Middle frontal gyrus (tissue), 1 donor: Measurements from ENCODE around the gene PNLDC1.
"Not testable (repeated sequence)": the region's sequence is repeated elsewhere in the genome, so short reads cannot be mapped to it uniquely, and the experiment has no call there.

Experiments used
- DNase-seq: peaks from one replicate; pipeline ENCODE4 v3.0.0-alpha.2; 2015; ENCODE audit warnings: low spot score; ENCODE audit errors: extremely low spot score

Gene PNLDC1

DNA sequence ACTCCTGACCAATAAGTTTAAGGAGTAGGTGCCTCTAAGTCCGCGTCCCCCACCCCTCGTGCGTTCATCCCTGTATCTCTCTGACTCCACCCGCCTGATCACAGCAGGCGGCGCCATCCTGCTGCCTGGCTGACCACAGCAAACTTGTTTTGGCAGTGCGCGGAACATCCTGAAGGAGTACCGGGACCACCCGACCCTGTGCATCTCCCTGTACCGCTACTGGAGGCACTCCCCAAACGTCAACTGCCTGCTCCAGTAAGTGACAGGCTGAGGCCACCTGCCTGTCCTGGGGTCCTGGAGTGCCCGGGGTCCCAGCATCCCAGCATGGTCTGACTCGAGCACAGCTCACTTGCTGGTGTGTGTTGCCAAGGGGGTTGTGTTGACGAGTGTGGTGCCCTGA is 19.0 kb downstream of the PNLDC1 start:
- DNase-seq: no peak

DNA sequence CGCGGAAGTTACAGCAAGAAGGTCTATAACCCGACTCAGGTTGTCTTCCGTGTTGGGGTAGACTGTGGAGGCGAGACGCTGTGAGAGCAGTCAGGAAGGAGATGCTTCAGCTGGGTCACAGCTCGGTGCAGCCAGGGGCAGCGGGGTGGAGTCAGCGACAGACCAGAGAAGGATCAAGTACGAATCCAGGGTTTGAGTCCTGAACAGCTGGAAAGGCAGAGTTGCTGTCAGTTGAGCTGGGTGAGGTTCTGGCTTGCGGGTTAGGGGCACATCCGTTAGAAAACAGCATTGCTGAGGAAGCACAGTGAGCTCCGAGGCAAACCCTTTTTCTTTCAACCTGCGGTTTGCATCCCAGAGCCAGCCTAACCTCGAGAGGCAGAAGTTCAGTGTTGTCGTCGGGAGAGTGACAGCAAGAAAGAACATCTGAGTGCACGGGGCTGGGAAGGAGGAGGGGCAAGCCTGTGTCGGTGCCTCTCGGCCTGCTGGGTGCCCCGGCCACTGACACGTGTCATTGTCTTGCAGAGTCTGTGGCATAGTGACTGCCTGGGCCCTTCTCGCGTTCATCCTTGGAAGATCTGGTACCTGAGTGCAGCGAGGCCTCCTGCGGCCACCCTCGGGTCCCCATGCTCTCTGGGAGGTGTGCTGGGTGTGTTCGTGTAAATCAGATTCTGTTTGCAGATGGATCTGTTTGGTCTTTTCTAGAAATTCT is 20.0 kb downstream of the PNLDC1 start:
- DNase-seq: no peak

DNA sequence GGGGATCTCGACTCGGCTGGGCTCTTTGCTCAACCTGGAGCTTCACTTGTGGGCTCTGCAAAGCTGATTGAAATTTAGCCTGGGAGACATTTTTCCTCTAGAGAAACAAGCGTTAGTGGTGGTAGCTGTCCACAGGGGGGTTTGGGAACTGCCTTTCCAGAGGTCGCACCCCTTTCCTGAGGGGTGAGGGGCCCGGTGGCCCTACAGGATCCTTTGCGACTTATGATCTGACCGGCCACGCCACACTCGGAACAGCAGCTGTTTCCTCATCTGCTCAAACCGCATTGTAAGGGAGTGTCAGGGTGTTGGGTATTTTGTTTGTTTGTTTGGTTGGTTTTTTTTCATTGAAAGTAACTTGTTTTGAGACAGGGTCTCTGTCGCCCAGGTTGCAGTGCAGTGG is 21.0 kb downstream of the PNLDC1 start:
- no peak for DNase-seq

DNA sequence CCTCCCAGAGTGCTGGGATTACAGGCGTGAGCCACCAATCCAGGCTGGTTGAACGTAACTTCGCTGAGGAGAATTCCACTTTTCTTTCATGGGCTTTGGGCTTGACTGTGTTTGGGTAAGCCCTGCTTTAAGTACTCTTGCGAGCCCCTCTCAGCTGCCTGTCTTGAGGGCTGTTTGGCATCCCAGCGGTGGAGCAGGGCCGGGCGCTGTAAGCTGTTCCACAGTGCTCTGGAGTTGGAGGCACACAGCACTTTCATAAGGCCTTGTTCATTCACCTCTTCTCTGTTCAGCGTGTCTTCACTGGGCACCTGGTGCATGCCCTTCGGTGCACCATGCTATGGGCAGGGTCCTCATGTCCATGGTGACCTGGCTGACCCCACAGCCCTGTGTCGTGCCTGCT is 21.6 kb downstream of the PNLDC1 start:
- no peak for DNase-seq

DNA sequence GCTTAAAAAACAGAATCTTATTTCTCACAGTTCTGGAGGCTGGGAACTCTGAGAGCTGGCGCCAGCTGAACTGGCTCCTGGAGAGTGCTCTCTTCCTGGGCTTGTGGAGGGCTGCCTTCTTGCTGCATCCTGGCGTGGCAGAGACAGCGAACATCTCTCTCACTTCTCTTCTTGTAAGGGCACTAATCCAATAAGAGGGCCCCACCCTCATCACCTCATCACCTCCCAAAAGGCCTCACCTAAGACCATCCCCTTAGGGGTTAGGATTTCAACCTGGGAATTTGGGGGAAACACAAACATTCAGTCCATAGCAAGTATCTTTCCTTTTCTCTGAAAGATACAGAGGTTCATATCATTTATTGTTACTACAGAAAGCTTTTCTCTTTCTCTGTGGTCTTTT is 23.9 kb downstream of the PNLDC1 start:
- DNase-seq: no peak

DNA sequence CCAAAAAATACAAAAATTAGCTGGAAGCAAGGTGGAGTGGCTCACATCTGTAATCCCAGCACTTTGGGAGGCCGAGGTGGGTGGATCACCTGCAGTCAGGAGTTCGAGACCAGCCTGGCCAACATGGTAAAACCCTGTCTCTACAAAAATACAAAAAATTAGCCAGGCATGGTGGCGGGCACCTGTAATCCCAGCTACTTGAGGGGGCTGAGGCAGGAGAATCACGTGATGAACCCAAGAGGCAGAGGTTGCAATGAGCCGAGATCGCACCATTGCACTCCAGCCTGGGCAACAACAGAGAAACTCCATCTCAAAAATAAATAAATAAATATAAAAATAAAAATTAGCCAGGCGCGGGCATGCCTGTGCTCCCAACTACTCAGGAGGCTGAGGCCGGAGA is 24.6 kb downstream of the PNLDC1 start:
- not testable (repeated sequence) for DNase-seq

DNA sequence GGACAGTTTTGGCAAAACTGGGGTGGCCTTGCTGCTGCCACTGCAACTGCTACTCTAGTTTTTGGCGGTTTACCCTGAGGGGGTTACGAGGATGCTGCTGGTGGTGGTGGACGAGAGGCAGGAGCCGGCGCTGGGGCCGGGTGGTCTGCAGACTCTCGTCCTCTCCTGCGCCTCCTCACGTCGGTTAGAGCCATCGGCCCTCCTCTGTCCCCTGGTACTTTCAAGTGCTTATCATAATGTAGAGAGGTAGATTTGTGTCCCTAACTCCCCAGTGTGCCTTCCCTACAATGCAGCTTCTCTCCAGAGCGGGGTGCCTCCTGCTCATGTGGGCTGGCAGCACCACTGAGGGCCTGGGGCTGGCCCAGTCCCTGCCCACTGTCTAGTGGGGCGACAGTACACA is 25.9 kb downstream of the PNLDC1 start:
- no peak for DNase-seq

DNA sequence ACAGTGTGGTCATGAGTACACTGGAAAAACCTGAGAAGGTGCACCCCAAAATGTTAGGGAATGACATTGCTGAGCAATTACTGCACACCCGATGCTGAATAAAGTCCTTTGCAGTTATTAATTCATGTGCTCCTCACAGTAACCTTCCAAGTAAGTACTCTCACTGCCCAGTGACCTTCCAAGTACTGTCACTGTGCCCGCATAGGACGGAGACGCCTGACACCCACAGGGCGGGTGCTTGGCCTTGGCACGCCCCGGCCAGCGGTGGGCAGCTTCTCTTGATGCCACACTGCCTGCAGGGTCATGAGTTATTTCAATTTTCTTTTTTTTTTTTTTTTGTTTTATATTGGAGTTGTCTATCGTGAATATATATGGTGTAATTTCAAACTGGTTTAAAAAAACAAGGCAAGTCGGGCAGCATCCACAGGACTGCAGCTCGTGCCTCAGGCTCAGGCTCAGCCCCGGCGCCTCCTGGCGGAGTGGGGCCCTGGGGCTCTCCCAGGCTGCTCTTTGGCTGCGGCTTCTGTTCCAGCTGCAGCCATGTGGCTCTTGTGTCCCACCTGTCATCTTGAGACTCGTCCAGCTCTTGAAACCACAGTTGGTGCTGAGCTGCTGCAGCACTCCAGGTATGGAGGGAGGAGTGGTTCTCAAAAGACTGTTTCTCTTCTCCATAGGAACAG is 27.0 kb downstream of the PNLDC1 start:
- DNase-seq: no peak

DNA sequence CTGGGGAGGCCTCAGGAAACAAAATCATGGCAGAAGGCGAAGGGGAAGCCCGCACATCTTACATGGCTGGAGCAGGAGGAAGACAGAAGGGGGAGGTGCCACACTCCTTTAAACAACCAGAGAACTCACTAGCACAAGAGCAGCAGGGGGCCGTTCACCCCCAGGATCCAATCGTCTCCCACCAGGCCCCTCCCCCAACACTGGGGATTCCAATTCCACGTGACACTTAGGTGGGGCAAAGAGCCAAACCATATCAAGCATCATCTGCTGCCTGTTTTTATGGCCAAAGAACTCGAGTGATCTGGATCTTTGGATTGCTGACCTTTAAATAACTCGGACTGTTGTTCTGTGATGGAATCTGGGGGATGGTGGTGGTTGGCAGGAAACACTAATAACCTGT is 28.0 kb downstream of the PNLDC1 start:
- no peak for DNase-seq

DNA sequence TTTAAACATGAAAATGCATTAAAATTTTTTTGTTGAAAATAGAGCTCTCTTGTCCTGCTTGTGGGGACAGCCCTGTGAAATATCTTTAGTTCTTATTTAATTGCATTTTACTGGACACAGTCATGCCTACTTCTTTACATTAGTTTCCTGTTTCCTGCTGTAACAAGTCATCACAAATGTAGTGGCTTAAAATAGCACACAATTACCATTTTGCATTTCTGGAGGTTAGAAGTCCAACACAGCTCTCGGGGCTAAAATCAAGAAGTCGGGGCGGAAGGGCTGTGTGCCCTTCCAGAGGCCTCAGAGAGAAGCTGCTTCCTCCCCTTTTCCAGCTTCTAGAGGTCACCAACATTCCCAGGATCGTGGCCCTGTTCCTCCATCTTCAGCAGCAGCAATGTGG is 29.4 kb downstream of the PNLDC1 start:
- no peak for DNase-seq

DNA sequence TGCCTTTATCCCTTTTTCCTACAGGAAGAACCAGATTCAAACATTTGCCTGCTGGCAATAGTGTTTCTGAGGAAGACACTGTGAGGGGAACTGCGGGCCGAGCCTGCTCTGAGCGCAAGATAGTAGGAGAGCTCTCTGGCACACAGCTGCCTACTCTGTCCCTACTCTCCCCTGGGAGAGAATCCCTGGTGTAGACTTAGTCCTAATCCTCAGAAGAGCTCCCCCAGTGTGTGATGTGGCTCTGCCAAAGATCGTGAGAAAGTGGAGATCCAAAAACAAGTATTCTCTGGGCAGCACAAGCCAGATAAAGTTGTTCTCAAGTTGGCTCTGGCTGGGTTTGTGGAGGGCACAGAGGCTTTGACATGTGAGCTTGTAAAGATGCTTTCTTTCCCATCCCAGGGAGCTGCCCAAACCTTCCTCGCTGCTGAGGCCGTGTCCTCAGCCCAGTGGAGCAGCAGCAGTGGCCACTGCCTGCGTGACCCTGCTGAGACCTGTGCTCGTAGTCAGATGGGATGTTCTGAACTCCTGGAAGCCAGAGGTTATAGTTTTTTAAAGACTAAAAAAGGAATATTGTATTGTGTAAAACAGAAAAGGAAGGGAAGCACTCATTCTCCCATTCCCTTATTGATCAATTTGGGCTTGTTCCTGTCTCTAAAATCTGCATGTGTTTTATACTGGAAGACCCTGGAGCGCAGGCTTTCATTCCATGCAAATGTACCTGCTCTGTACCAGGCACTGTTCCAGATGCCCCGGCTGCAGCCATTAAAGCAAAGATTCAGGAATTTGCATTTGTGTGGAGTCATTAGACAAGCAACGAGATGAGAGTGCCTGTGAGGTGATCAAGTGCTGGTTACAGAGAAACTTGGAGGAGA is 30.7 kb downstream of the PNLDC1 start:
- no peak for DNase-seq

DNA sequence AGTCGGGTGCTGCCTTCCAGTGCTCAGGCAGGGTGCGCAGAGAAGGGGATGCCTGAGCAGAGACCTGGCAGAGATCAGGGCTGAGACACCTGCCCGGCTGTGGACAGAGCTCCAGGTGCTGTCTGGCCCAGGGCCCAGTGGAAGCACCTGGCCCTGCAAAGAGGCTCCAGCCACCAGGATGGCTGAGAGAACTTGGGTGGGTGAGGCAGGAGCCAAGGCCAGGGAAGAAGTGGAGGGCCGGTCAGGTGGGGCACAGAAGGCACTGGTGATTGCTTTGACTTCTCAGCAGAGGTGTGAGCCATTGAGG is 31.2 kb downstream of the PNLDC1 start:
- no peak for DNase-seq

DNA sequence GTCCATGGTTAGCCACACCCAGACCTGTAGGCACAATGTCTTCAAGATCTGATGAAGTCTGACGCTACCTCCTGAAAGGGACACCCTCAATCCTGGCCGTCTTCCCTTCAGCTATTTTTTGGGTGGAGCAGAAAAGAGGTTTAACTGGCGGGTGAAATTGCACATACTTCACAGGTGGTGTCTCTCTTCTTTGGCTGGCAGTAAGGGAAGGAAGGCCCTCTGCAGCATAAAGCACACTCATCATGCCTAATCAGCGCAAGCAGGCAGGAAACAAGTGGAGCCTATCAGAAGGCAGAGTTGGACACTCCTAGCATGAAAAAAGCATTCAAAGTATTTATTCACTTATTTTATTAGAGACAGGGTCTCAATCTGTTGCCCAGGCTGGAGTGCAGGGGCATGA is 32.9 kb downstream of the PNLDC1 start:
- no peak for DNase-seq

DNA sequence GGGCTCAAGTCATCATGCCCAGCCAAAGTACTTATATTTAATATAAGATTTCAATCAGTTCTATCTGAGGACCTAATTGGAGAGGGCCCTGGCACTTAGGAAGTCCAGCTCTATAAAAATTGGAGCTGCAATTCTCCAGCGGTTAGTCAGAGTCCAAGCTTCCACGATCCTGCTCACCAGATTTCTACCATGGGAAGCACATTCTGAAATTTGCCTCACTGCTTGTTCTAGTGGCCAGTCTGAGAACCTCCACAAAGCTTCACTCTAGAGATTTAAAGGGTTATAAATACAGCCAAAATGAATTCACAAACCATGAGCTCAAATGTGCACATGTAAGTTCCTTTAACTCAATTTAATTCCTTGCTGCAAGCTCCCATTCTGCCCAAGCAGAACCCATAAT is 33.5 kb downstream of the PNLDC1 start:
- DNase-seq: no peak

DNA sequence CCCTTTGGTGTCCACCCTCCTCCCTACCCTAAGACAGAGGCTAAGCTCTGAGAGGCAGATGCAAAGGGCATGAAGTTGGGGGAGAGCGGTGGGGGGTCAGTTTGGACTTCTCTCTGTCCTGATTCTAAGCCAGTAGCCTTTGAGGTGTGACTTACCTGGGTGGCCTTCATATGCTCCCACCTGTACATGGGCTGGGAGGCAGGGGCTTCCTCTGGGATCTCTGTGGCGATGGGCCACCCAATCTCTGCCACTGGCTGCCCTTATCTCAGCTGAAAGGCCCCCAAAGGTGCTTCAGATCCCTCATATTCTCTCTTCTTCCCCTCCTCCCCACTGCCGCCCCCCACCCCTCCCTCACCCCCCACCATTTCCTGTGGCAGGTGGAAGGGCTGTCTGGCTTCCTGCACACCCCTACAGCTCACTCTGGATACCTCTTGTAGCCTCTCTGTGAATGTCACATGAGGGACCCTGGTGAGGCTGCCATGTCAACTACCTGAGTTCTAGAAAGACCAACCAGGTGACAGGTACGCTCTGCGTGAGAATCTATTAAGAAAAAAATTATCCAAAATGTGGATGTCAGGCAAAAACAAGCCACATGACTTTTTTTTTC is 34.0 kb downstream of the PNLDC1 start:
- DNase-seq: no peak

DNA sequence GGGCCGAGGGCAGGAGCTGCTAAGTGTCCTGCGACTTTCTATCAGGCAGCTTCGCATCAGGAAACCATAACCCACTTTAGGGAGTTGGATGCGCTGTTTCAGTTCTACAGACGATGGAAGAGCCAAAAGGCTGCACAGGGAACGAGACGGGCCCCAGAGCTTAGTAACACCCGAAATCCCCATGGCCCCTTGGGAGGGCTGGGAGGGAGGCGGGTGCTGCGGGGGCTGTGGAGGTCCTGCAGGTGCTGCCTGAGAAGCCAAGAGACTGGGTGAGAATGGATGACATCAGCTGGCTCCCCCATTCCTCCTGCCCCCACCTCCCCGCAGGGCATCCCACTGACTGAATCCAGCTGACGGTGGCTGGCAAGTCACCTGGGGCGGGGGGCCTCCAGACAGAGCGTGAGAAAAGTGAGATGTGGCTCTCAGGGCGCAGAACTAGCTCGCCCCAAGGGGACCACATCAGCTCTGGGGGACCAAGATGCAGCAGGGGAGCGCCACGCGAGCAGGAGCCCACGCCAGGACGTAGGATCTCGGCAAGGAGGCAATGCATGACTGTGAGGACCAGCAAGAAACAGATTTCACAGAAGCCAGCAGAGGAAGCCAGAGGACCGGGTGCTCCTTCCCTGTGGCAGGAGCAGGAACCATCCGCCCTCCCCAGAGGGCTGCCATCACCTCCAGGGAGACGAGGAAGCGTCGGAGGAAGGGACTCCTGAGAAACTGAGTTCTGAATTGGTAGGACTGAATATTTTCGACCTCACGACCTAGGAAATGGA is 36.8 kb downstream of the PNLDC1 start:
- no peak for DNase-seq

DNA sequence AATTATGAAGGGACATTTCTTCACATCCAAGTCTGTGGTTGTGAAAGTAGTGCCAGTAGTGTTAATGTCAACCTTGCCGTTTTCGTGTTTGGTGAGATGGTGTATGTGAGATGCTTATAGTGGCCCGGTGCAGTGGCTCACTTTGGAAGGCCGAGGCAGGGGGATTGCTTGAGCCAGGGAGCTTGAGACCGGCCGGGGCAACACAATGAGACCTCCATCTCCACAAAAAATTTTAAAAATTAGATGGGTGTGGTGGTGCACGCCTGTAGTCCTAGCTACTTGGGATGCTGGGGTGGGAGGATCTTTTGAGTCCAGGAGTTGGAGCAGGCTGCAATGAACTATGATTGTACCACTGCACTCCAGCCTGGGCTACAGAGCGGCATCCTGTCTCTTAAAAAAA is 37.4 kb downstream of the PNLDC1 start:
- DNase-seq: no peak

DNA sequence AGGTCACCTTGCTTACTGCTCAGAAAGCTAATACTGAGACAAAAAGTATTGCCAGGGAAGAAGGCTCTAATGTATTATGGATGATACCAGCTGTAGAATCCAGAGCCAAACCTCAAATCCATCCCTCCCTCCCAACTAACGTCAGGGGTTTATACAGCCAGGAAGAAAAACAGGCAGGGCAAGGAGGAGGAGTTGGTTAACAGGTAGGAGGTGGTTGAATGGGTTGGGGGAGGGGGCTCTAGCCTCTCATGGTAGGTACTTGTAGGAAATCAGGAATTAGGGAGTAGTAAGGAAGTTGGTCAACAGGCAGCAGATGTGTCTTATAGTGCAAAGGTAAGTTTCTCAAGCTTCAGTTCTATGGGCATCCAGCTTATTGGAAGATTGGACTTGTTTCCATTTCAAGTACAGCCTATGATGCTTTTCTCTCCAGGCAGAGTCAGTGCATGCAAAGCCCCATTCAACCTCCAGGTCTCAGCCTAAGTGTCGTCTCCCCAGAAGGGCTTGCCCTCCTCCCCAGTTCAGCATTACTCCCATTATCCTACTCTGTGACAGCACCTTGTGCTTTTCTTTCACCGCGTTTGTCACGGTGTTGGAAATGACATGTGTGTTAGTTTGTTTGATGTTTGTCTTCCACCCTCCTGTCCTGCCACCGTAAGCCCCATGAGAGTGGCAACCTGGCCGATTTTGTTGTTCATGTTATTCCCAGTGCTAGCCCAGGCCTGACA is 38.1 kb downstream of the PNLDC1 start:
- no peak for DNase-seq

DNA sequence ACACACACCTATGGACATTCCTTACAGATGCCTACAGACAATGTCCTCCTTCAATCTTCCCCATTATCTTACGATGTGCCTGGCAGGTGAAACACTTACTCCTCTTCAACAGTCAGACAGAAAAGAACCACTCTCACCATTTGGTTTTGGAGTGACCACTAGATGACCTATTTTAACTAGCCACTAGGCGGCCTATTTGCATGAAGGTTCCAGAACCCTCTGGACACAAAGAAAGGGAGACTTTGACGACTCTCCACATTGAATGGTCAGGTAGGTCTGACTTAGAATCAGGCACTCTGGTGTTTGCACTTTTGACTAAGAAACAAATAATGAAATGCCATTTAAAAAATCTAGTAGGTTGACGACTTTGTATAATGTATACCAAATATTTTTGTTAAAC is 42.0 kb downstream of the PNLDC1 start:
- DNase-seq: no peak

DNA sequence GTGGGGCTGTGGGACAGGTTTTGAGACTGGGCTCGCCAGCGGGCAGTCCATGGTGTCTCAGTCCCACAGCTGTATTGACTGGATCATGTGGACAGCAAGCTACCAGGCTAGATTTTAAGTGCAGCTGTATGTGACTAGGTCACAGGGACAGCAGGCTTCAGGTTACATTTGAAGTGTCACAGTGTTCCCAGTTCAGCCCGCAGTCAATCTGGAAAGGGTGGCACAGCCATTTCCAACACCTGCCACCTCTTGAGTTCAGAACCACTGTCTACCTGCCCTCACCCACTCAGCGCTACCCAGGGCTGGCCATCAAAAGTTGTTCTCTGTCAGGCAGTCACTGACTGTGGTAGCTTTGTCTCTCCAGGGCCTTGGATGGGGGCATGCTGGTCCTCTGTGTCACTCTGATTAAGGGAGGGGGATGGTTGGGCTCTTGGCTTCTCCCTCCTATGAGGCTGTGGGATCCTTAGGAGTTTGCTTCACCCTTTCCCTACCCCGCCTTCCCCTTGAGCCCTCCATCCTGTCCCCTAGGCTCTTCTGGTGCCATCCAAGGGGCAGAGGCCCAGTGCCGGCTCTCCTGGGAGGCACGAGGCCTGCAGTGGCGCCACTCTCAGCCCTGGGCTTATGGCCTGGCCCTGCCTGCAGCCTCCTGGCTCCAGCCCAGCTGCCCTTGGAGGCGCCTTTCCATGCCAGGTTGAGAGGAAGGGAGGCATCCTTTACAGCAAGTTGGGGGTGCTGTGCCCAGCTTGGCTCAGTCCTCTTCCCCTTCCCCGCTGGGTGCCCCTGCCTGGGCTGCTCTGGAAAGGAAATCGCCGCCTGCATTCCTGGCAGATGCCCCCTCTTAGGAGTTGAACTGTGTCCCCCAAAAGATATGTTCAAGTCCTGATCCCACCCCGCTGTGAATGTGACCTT is 44.9 kb downstream of the PNLDC1 start:
- DNase-seq: no peak
